Activated naive CD4-positive, alpha-beta T cell treated with Interleukin-2 at 50 U/mL for 16 hours (primary cell): ENCODE data around the gene TRMT5.

Experiments used
- DNase-seq: peaks from one replicate; pipeline ENCODE4 v3.0.0-alpha.2; 2020

TRMT5 gene

GRCh38 chr14:60963761-60964160 lies 17.1 kb downstream of the TRMT5 start:
- DNase-seq = no peak

- no peak for DNase-seq
Observed at GRCh38 chr14:60958146-60958545, 22.7 kb downstream of the TRMT5 start.

GRCh38 chr14:60956632-60957031 lies 24.2 kb downstream of the TRMT5 start:
- no peak for DNase-seq

- DNase-seq = no peak
Observed at GRCh38 chr14:60956202-60956601, 24.7 kb downstream of the TRMT5 start.

- no peak for DNase-seq
Observed at GRCh38 chr14:60951776-60952435, 29.0 kb downstream of the TRMT5 start.

GRCh38 chr14:60946773-60947172 lies 34.1 kb downstream of the TRMT5 start:
- DNase-seq = no peak

GRCh38 chr14:60945984-60946383 lies 34.9 kb downstream of the TRMT5 start:
- no peak for DNase-seq

GRCh38 chr14:60944204-60944603 lies 36.7 kb downstream of the TRMT5 start:
- no peak for DNase-seq

- DNase-seq = no peak
Observed at GRCh38 chr14:60943637-60944032, 37.2 kb downstream of the TRMT5 start.

GRCh38 chr14:60935319-60935718 lies 45.6 kb downstream of the TRMT5 start:
- DNase-seq = no peak

GRCh38 chr14:60933920-60934655 lies 46.8 kb downstream of the TRMT5 start:
- no peak for DNase-seq

- no peak for DNase-seq
Observed at GRCh38 chr14:60931218-60931617, 49.7 kb downstream of the TRMT5 start.

- DNase-seq = no peak
Observed at GRCh38 chr14:60926002-60926401, 54.9 kb downstream of the TRMT5 start.

GRCh38 chr14:60925286-60925685 lies 55.6 kb downstream of the TRMT5 start:
- no peak for DNase-seq

- DNase-seq = no peak
Observed at GRCh38 chr14:60922050-60922449, 58.8 kb downstream of the TRMT5 start.
